COLO668 (cell line): ENCODE measurements around the gene SFMBT1.
"Not testable (repeated sequence)": the region's sequence is repeated elsewhere in the genome, so short reads cannot be mapped to it uniquely, and the experiment has no call there.

Experiments
- DNase-seq: peaks from one replicate; lab custom pipeline; 2025; ENCODE audit not compliant: unreplicated experiment; lab: John Stamatoyannopoulos, UW

The SFMBT1 gene

GRCh38 chr3:53038679-53039375 is 7.0 kb downstream of the SFMBT1 start:
- no peak for DNase-seq

GRCh38 chr3:53035825-53036619 is 9.9 kb downstream of the SFMBT1 start:
- DNase-seq = no peak

GRCh38 chr3:53035018-53035417 is 10.9 kb downstream of the SFMBT1 start:
- not testable (repeated sequence) for DNase-seq

GRCh38 chr3:53034411-53034810 is 11.5 kb downstream of the SFMBT1 start:
- not testable (repeated sequence) for DNase-seq

GRCh38 chr3:53032609-53033008 is 13.3 kb downstream of the SFMBT1 start:
- no peak for DNase-seq

- DNase-seq = peak; percentile 14
Measured at GRCh38 chr3:53030619-53031449, 15.0 kb downstream of the SFMBT1 start.

- no peak for DNase-seq
Measured at GRCh38 chr3:53028641-53029040, 17.2 kb downstream of the SFMBT1 start.

GRCh38 chr3:53027254-53027844 is 18.5 kb downstream of the SFMBT1 start:
- no peak for DNase-seq

- no peak for DNase-seq
Measured at GRCh38 chr3:53026382-53027162, 19.3 kb downstream of the SFMBT1 start.

GRCh38 chr3:53024315-53024714 is 21.6 kb downstream of the SFMBT1 start:
- DNase-seq = no peak

GRCh38 chr3:53023072-53023823 is 22.6 kb downstream of the SFMBT1 start:
- peak; percentile 7 for DNase-seq

- DNase-seq = no peak
Measured at GRCh38 chr3:53022647-53023046, 23.2 kb downstream of the SFMBT1 start.

GRCh38 chr3:53016236-53016635 is 29.6 kb downstream of the SFMBT1 start:
- no peak for DNase-seq

GRCh38 chr3:53011324-53011723 is 34.5 kb downstream of the SFMBT1 start:
- no peak for DNase-seq

GRCh38 chr3:53009826-53010539 is 35.9 kb downstream of the SFMBT1 start:
- peak; percentile 4 for DNase-seq

- no peak for DNase-seq
Measured at GRCh38 chr3:53008932-53009331, 36.9 kb downstream of the SFMBT1 start.

- no peak for DNase-seq
Measured at GRCh38 chr3:53005854-53006513, 39.9 kb downstream of the SFMBT1 start.

GRCh38 chr3:53005338-53005737 is 40.5 kb downstream of the SFMBT1 start:
- no peak for DNase-seq
